ENCODE data around the gene KIAA0753.
A peak's percentile ranks its signal among the peaks of the same experiment; 100 is the strongest.

The KIAA0753 gene

DNA sequence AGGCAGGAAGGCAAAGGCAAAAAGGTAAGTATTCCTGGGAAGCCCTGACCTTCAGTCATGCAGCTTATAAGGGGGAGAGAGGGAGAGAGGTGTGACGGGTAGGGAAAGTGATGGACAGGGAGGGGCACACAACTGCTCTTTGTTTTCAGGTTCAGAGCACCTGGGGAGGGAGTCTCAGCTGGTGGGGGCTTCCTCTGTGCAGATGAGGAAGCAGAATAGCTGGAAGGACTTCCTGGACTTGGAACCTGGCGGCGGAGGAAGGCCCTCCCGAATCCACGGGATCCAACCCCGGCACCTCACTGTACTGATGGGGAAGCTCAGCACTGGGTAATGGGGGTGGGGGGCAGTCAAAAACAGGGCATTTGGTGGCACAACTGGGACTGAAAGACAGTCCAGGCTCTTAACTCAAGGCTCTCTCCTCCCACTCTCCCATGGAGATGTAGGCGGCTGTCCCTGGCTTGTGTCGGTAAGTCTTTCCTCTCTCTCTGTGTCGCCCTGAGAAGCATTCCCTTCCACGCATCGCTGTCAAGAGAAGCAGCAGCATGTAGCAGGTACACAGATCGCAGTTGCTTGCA, 72.2 kb downstream of the KIAA0753 start:
- no peak for DNase-seq

GRCh38 chr17:6567528-6568183, 72.9 kb downstream of the KIAA0753 start:
- DNase-seq: peak; percentile 35

DNA sequence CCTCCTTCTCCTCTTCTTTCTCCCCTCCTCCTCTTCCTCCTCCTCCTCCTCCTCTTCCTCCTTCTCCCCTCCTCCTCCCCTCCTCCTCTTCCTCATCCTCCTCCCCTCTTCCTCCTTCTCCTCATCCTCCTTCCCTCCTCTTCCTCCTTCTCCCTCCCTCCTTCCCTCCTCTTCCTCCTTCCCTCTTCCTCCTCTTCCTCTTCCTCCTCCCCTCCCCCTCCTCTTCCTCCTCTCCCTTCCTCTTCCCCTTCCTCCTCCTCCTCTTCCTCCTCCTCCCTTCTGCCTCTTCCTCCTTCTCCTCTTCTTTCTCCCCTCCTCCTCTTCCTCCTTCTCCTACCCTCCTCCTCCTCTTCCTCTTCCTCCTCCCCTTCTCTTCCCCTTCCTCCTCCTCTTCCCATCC, 79.1 kb downstream of the KIAA0753 start:
- no peak for DNase-seq

DNA sequence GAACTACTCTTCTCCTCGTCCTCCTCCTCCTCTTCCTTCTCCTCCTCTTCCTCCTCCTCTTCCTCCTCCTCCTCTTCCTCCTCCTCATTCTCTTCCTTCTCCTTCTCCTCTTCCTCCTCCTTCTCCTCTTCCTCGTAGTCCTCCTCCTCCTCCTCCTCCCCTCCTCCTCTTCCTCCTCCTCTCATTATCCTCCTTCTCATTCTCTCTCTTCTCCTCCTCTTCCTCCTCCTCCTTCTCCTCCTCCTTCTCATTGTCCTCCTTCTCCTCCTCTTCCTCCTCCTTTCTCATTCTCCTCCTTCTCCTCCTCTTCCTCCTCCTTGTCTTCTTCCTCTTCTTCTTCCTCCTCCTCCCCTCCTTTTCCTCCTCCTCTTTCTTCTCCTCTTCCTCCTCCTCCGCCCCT, 80.0 kb downstream of the KIAA0753 start:
- no peak for DNase-seq

DNA sequence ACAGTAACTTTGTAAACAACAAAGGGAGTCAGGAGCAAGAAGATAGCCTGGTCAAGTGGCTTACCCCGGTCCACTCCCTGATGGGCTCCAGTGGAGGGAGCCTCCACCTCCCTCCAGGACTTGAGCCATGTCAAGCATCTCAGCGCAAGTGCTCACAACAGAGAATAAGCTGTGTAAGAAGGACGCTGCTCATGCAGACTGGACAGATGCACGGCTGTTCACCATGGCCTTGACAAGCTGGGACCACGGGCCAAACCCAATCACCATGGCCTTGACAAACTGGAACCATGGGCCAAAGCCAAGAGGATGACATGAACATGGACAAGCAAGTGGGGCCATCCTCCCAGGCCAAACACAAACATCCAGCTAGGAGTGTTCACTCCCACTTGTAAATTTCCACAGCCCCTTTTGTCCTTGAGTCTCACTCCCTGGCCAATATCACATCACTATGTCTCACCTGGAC, 80.7 kb downstream of the KIAA0753 start:
- no peak for DNase-seq

- no peak for DNase-seq
Observed at GRCh38 chr17:6558932-6559752, 81.4 kb downstream of the KIAA0753 start.

- no peak for DNase-seq
Observed at GRCh38 chr17:6558276-6558675, 82.2 kb downstream of the KIAA0753 start.

DNA sequence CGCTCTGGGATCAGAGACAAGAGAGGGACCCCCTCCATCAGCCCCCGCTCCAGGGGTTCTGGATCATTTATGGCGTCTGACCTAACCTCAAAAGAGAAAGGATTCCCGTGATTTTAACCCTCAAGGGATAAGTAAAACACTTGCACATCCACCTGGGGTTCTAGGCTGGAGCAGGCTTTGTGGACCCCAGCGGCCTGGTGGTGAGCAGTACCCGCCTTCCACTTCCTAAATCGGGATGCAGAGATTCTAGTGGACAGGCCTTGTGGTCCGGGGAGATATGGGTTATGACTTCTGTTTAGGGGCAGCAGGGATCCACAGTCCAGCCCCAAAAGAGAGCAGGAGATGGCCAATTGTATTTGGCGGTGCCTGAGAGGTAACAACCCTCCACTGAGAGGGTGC, 83.5 kb downstream of the KIAA0753 start:
- DNase-seq: no peak

GRCh38 chr17:6556121-6557039, 84.1 kb downstream of the KIAA0753 start, which contains the start of gene PITPNM3:
Gene PITPNM3, minus strand, starts transcription at chr17:6556555. Its CDS starts 149 bp downstream, at chr17:6556406.
- no peak for DNase-seq

DNA sequence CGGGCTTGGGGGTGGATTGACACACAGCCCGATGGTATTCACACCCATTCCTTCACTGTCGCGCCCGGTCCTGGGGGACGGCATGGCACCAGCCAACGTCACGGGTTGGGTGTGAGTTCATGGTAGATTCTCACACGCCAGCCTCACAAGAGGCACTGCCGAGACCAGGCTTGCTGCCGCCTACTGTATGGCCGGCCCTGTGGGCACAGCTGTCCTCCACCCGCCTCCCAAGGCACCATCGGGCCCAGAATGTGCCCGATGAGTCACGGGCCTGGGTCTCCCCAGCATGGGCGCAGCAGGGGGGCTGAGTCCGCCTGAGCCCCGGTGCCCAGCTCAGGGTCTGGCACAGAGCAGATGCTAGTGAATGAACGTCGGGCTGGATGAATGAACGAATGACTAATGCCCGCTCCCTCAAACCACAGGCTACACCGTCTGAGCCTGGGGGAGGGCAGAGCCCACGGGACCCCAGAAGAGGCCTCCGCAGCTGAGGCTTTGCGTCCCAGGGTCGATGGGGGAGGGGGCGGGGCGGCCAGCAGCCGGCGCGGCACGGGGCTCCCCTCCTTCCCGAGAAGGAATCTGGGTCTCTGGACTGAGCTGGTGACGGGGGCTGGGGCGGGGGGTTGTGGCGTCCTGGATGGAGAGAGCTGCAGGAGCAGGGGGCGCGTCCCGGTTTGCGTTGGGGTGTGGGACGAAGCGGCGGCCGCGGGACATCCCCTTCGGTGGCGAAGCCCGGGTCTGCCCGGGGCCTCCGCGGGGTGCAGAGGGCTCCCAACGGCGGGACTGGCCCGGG, 85.0 kb downstream of the KIAA0753 start:
- no peak for DNase-seq

- DNase-seq: no peak
Observed at GRCh38 chr17:6554871-6555330, 85.6 kb downstream of the KIAA0753 start.

DNA sequence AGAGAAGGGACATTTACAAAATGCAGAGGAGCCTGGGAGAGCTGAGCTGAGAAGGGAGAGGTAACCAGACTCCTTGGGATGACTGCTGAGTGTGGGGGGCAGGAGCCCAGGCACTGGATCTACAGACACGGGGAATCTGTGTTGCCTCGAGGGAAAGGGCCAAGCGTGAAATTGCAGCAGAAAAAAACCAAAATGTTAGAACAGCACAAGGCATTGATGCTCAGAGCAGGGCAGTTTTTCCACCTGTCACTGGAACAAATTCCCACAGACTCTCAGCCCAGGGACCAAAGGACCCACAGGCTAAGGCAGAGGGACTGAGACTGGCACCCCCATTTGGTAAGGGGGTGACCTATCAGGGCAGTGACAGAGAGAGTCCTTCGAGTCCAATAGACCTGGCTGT, 86.2 kb downstream of the KIAA0753 start:
- no peak for DNase-seq

DNA sequence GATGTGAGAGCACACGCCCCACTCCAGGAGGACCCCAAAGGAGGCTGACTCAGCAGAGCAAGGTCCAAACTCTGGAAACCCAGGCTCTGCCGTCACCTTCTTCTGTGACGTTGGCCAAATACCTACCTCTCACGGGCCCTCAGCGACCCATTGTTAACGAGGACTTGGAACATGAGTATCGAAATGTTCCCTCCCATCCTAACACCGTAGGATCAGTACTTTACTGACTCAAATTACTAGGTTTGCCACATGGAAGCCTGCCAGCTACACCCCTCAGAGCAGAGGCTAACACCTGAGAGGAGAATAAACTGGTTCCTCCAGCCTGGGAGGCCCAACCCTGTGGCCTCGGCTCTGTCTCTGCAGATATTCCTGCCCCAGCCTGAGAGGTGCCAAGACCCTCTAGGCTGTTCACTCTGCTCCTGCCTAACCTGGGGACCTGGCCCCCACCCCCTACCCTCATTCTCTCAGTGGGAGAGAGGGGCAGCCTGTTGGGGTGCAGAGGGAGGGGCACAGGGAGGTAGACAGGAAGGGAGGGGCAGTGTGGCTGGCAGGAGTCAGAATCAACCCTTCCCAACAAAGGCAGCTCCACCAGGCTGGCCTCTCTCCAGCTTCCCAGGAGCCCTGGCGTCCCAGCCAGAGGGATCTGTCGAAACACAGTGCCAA, 88.5 kb downstream of the KIAA0753 start:
- DNase-seq: no peak

GRCh38 chr17:6551356-6551755, 89.2 kb downstream of the KIAA0753 start:
- DNase-seq: no peak

- DNase-seq: no peak
Observed at GRCh38 chr17:6549384-6550036, 91.0 kb downstream of the KIAA0753 start.

DNA sequence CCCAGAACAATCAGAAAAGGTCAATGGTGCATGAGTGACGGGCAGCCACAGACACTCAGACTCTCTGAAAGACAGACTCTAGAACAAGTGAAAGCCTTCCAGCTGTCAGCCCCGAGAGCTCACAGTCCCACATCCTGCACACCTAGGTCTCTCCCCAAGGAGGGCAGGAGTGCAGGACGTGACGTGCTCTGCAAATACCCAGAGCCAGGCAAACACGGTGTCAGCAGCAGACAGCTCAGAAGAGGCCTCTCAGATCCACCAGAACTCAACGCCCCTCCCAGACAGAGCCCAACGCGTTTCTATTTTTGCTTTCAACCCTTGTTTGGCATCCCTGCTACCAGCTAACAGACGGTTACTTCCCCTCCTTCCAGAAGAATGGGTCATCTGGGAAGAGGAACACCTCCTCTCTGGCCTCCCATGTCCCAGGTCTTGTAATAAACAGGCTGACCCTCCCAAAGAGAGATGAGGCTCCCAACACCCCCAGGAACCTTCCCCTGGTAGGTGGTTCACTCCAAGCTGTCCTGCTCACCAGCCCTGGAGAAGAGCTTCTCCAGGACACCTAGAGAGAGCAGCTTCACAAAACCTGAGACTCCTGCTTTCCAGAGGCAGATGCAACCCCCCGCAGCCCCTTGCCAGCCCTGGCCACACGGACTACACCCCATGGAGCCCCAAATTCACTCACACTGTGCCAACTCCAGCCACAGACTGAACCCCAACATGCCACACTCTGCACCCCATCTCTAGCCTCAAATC, 91.8 kb downstream of the KIAA0753 start:
- peak; percentile 40 for DNase-seq

- DNase-seq: no peak
Observed at GRCh38 chr17:6548034-6548433, 92.5 kb downstream of the KIAA0753 start.

DNA sequence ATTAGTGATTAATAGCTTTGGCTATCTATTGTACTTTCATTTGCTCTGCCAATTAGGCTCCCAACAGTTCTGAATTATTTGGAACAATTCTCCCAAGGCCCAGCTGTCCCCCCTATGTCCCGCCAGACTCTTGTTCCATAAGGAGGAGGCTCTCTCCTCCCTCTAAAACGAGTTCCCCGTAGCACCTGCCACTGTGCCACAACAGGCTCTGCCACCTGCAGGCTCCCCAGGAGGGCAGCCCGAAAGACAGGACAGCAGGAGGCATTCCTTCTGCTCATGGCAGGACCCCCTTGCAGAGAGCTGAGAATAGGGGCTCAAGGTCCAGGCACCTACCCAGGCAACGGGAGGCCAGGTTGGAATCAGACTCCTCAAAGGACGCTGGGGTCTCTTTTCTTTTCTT, 93.2 kb downstream of the KIAA0753 start:
- DNase-seq: no peak

- DNase-seq: peak; percentile 75
Observed at GRCh38 chr17:6546069-6546718, 94.3 kb downstream of the KIAA0753 start.

Measured in OCI-M1 (cell line).